ENCODE results near the gene PRMT7.

The PRMT7 gene

DNA sequence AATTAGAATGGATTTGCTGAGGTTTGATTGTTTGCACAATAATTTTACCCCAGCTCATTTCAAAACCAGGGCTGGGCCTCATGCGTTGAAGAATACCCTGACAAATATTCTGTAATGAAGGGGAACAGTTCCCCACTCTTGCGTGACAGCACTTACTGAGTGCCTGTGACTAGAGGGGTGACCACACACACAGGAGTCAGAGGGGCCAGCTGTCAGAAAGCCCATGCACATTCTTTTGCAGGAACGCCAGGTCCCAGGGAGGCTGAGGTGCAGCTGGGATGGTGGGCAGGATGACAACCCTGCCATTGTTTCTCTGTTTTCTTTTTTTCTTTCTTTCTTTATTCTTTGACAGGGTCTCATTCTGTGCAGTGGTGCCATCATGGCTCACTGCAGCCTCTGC, 92.9 kb downstream of the PRMT7 start:
- no peak overlapping the region for H3K4me3 ChIP-seq (ENCODE audit: low read depth, low read length)
- no peak for DNase-seq (ENCODE audit: low read depth)

DNA sequence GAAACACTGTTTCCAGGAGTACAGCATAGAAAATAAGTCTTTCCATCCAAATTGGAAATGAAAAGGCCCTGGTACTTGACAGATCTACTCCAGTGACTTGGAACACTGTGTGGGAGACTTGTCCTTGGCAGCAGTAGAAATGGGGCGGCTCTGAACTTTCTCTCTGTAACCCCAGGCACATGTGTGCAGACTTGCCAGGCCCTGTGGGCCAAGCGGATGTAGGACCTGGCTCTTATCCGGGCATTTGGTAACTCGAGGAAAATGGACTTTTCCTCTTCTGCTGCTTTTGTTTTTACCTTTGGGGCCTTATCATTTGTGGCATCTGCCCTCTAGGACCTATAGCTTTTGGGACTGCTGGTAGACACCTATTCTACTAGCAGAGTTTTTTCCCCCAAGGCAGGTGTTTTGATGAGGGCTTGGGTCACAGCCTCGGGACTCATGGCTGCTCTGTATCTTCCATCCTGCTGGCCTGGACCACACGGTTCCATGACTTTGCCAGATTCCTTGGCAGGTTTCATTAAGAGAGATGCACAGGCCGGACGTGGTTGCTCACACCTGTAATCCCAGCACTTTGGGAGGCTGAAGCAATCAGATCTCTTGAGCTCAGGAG, 94.0 kb downstream of the PRMT7 start:
- no peak for DNase-seq (ENCODE audit: low read depth)

DNA sequence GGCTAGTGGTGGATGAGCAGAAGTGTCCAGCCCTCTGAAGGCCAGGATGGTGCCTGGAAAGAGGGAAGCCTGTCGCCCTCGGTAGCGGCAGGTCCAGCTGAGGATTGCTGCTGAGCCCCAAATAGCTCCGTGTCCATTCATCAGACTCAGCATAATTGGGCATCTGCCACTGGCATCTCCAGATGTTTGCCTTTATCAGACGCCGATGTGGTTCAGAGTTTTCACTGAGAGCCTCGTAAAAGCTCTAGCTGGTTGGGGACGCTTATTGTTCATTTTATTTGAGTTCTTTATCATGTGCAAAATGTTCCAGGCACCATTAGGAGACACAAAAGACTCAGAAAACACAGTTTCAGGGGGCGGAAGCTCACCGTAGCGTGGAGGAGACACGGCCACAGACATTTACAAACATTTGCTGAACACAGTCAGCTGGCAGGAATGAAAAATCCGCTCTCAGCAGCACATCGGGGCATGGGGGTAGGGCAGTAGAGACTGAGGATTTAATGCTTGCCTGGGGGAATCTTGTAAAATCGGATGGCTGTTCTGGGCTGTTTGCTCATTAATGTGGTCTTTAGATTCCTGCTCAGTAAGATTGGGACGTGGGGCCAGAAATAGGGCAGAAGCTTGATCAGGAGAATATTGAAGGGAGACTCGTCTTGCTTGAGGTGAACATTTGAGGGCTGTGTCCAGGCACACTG, 95.8 kb downstream of the PRMT7 start:
- H3K4me3 ChIP-seq (ENCODE audit: low read depth, low read length): no peak overlapping the region
- DNase-seq (ENCODE audit: low read depth): no peak

More for the DNA sequence above, 94.0 kb downstream of the PRMT7 start:
- no peak overlapping the region for H3K4me3 ChIP-seq (ENCODE audit: low read depth, low read length)
